Keratinocyte (primary cell): ENCODE results near the gene PPWD1. TPM values are rescaled to one million over a fixed set of nuclear protein-coding genes. Genes with fewer than 3 reads are reported as not detected.
"Not testable (repeated sequence)": the region's sequence is repeated elsewhere in the genome, so short reads cannot be mapped to it uniquely, and the experiment has no call there.

Experiments
- DNase-seq: peaks from one replicate; pipeline ENCODE4 v3.0.0-alpha.2; 2011; ENCODE audit warnings: low read depth, missing footprints, low spot score
- FAIRE-seq: peaks from 2 replicates; lab custom pipeline; 2011; peaks lifted over from hg19 to GRCh38; lab: Jason Lieb, UNC
- H2AFZ ChIP-seq: 2 replicates; pipeline ENCODE4 v1.6.0; 2012; ENCODE audit warnings: low read length, control low read depth, inconsistent platforms; ENCODE audit not compliant: control insufficient read depth
- H3K27ac ChIP-seq: 2 replicates; pipeline ENCODE4 v1.5.1; 2011; ENCODE audit warnings: low read length; ENCODE audit not compliant: control insufficient read depth, insufficient read depth
- H3K27me3 ChIP-seq: 3 replicates; pipeline ENCODE4 v1.6.0; 2011; ENCODE audit warnings: low read length; ENCODE audit not compliant: control insufficient read depth, insufficient read depth; ENCODE audit errors: extremely low read depth
- H3K36me3 ChIP-seq, 2 experiments: 2 replicates in 1 of 2; 3 replicates in 1 of 2; pipeline ENCODE4 v1.5.1; 2011; ENCODE audit warnings: low read length in 2 of 2, mild to moderate bottlenecking in 1 of 2; ENCODE audit not compliant: control insufficient read depth in 2 of 2, insufficient read depth in 2 of 2; ENCODE audit errors: extremely low read depth in 1 of 2
- H3K4me1 ChIP-seq: 3 replicates; pipeline ENCODE4 v1.5.1; 2011; ENCODE audit warnings: low read length; ENCODE audit not compliant: control insufficient read depth, insufficient read depth; ENCODE audit errors: extremely low read depth
- H3K4me2 ChIP-seq: 3 replicates; pipeline ENCODE4 v1.6.0; 2011; ENCODE audit warnings: low read depth, low read length; ENCODE audit not compliant: control insufficient read depth, insufficient read depth; ENCODE audit errors: extremely low read depth
- H3K4me3 ChIP-seq, 3 experiments: fragments of 200-600 bp in 1 of 3; sonication (generic) in 1 of 3; 2 replicates in 2 of 3; 3 replicates in 1 of 3; pipeline ENCODE4 v1.5.1; 2011 to 2016; ENCODE audit warnings: low read length in 3 of 3, mild to moderate bottlenecking in 3 of 3, control low read depth in 2 of 3, inconsistent platforms in 1 of 3, low read depth in 1 of 3, mixed read lengths in 1 of 3, mixed run types in 1 of 3, moderate library complexity in 1 of 3; ENCODE audit not compliant: control insufficient read depth in 2 of 3, insufficient read depth in 2 of 3; ENCODE audit errors: extremely low read depth in 1 of 3
- H3K79me2 ChIP-seq: 2 replicates; pipeline ENCODE4 v1.6.0; 2012; ENCODE audit warnings: low read length; ENCODE audit not compliant: control insufficient read depth, insufficient read depth
- H3K9ac ChIP-seq: 3 replicates; pipeline ENCODE4 v1.6.0; 2011; ENCODE audit warnings: low read length; ENCODE audit not compliant: control insufficient read depth, insufficient read depth; ENCODE audit errors: extremely low read depth
- H3K9me1 ChIP-seq: 3 replicates; pipeline ENCODE4 v1.6.0; 2011; ENCODE audit warnings: low read length; ENCODE audit not compliant: control insufficient read depth, insufficient read depth; ENCODE audit errors: extremely low read depth
- H3K9me3 ChIP-seq: 2 replicates; pipeline ENCODE4 v1.5.1; 2012; ENCODE audit warnings: low read depth, low read length; ENCODE audit not compliant: control insufficient read depth
- H4K20me1 ChIP-seq: 3 replicates; pipeline ENCODE4 v1.6.0; 2011; ENCODE audit warnings: low read length; ENCODE audit not compliant: control insufficient read depth, insufficient read depth; ENCODE audit errors: extremely low read depth
- CTCF ChIP-seq, 3 experiments: IDR thresholded peaks in 1 of 3; conservative IDR thresholded peaks in 1 of 3; optimal IDR thresholded peaks in 1 of 3; 2 replicates in 2 of 3; 3 replicates in 1 of 3; pipeline versions ENCODE3 to v1.5.1; 2011; ENCODE audit warnings: low read length in 3 of 3, mild to moderate bottlenecking in 3 of 3, moderate library complexity in 2 of 3, control low read depth in 1 of 3, inconsistent platforms in 1 of 3; ENCODE audit not compliant: insufficient read depth in 2 of 3; ENCODE audit errors: extremely low read depth in 1 of 3
- EZH2 ChIP-seq: IDR thresholded peaks from one replicate; pipeline ENCODE4 v1.6.1; 2012; ENCODE audit warnings: inconsistent platforms, mild to moderate bottlenecking, low read length, moderate library complexity
- dilution Hi-C: fragments of 300-500 bp; cut with MboI; formaldehyde crosslinking; loops from one replicate; pipeline ENCODE4 v1.7.0; 2020; ENCODE audit warnings: low sequenced_read_pairs; ENCODE audit not compliant: extremely low pct_ligation_motif_present
- polyA plus RNA-seq, 5 experiments: library from polyadenylated mRNA; depleted of rRNA in 3 of 5; stranded (reverse) in 3 of 5; stranded (forward) in 1 of 5; unstranded in 1 of 5; fragments of >200 nt; gene quantifications; 1 replicate in 1 of 5; 2 replicates in 3 of 5; 3 replicates in 1 of 5; pipeline versions ENCODE4 v1.2.1 to v1.2.3, GENCODE V29; 2011 to 2012; ENCODE audit warnings: missing spikeins in 2 of 5, low read depth in 1 of 5, low replicate concordance in 1 of 5

PPWD1 gene
- polyA plus RNA-seq, 1 donor (not counting 4 experiments of a cell fraction or from before 2014, with no cell fraction given), result 18.3 TPM

GRCh38 chr5:65588694-65589093 lies 25.6 kb downstream of the PPWD1 start:
- Histone ChIP-seq H3K79me2 (no peaks in the 10 kb centered on the region), H3K36me3 (peaks cover 3 to 6% of the 10 kb centered on the region in 2 experiments), H3K9ac (no peak overlapping the region), H3K27ac (no peak overlapping the region), H3K4me3 (no peak overlapping the region), H4K20me1 (no peaks in the 10 kb centered on the region), H3K27me3 (no peaks in the 10 kb centered on the region), H3K9me3 (no peaks in the 10 kb centered on the region), H2AFZ (no peak overlapping the region), H3K9me1 (no peaks in the 10 kb centered on the region), H3K4me1 (no peaks in the 10 kb centered on the region), H3K4me2 (no peak overlapping the region)
- DNase-seq (no peak), FAIRE-seq (no peak)
- dilution Hi-C loops, result no loop called here
- no peak for TF ChIP-seq CTCF (optimal IDR thresholded peaks at IDR 0.05 in 1 of 3, IDR thresholded peaks at IDR 0.05 in 1 of 3, conservative IDR thresholded peaks at IDR 0.05 in 1 of 3; ENCODE audit: extremely low read depth in 1 of 3, insufficient read depth in 2 of 3, low read length in 3 of 3)
- no peak for TF ChIP-seq EZH2

GRCh38 chr5:65601761-65602160 lies 38.7 kb downstream of the PPWD1 start:
- H3K4me3 ChIP-seq, H3K27ac ChIP-seq, H3K4me2 ChIP-seq, H4K20me1 ChIP-seq, FAIRE-seq, H3K27me3 ChIP-seq, H3K4me1 ChIP-seq, H3K9ac ChIP-seq, H3K36me3 ChIP-seq, dilution Hi-C loops, H3K9me1 ChIP-seq, H3K9me3 ChIP-seq, H2AFZ ChIP-seq, H3K79me2 ChIP-seq, DNase-seq: not testable (repeated sequence)

- no peak overlapping the region for H2AFZ ChIP-seq
- no peaks in the 10 kb centered on the region for H3K9me1 ChIP-seq
- dilution Hi-C loops, result no loop called here
- FAIRE-seq (peak; percentile 41), DNase-seq (peak; percentile 1)
- H4K20me1 ChIP-seq, result no peaks in the 10 kb centered on the region
- H3K9me3 ChIP-seq, result no peaks in the 10 kb centered on the region
- H3K36me3 ChIP-seq, result peaks cover 4 to 6% of the 10 kb centered on the region in 2 experiments
- no peaks in the 10 kb centered on the region for H3K27me3 ChIP-seq
- H3K9ac ChIP-seq, result no peak overlapping the region
- H3K4me3 ChIP-seq, result no peak overlapping the region
- no peaks in the 10 kb centered on the region for H3K79me2 ChIP-seq
- peak overlapping the region; percentile 19 for H3K27ac ChIP-seq
- peaks cover 6% of the 10 kb centered on the region for H3K4me1 ChIP-seq
- H3K4me2 ChIP-seq, result peak overlapping the region; percentile 12
- TF ChIP-seq CTCF (optimal IDR thresholded peaks at IDR 0.05 in 1 of 3, IDR thresholded peaks at IDR 0.05 in 1 of 3, conservative IDR thresholded peaks at IDR 0.05 in 1 of 3; ENCODE audit: extremely low read depth in 1 of 3, insufficient read depth in 2 of 3, low read length in 3 of 3) (no peak), EZH2 (no peak)
Observed at GRCh38 chr5:65611524-65611923, 48.4 kb downstream of the PPWD1 start.
